Measurements from ENCODE around the gene IRF2.
"Not testable (repeated sequence)": the region's sequence is repeated elsewhere in the genome, so short reads cannot be mapped to it uniquely, and the experiment has no call there.

DNA sequence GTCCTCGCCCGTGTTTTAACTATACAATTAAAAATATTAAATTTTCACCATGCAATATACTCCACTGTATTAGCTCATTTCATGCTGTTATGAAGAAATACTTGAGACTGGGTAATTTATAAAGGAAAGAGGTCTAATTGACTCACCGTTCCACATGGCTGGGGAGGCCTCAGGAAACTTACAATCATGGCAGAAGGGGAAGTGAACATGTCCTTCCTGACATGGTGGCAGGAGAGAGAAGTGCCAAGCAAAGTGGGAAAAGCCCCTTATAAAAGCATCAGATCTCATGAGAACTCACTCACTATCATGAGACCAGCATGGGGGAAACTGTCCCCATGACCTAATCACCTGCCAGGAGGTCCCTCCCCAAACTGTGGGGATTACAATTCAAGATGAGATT, 98.7 kb downstream of the IRF2 start:
- TF ChIP-seq, protein P1, sequence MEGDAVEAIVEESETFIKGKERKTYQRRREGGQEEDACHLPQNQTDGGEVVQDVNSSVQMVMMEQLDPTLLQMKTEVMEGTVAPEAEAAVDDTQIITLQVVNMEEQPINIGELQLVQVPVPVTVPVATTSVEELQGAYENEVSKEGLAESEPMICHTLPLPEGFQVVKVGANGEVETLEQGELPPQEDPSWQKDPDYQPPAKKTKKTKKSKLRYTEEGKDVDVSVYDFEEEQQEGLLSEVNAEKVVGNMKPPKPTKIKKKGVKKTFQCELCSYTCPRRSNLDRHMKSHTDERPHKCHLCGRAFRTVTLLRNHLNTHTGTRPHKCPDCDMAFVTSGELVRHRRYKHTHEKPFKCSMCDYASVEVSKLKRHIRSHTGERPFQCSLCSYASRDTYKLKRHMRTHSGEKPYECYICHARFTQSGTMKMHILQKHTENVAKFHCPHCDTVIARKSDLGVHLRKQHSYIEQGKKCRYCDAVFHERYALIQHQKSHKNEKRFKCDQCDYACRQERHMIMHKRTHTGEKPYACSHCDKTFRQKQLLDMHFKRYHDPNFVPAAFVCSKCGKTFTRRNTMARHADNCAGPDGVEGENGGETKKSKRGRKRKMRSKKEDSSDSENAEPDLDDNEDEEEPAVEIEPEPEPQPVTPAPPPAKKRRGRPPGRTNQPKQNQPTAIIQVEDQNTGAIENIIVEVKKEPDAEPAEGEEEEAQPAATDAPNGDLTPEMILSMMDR (conservative IDR thresholded peaks at IDR 0.05), result not testable (repeated sequence)
- not testable (repeated sequence) for TF ChIP-seq ZFX (IDR thresholded peaks at IDR 0.05)

All from C4-2B (cell line).